ENCODE data around the gene NRP2.
A peak's percentile ranks its signal among the peaks of the same experiment; 100 is the strongest.

GRCh38 chr2:205758500-205758899 lies 76.2 kb downstream of the NRP2 start:
- TF ChIP-seq, protein P1, sequence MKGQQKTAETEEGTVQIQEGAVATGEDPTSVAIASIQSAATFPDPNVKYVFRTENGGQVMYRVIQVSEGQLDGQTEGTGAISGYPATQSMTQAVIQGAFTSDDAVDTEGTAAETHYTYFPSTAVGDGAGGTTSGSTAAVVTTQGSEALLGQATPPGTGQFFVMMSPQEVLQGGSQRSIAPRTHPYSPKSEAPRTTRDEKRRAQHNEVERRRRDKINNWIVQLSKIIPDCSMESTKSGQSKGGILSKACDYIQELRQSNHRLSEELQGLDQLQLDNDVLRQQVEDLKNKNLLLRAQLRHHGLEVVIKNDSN (IDR thresholded peaks at IDR 0.05), result no peak
- TF ChIP-seq TEAD4 (IDR thresholded peaks at IDR 0.05) (no peak), REST (IDR thresholded peaks at IDR 0.05; ENCODE audit: low read depth) (no peak), RAD21 (IDR thresholded peaks at IDR 0.05; ENCODE audit: low read depth) (no peak), YY1 (IDR thresholded peaks at IDR 0.05; ENCODE audit: low read depth) (no peak), TAF1 (IDR thresholded peaks at IDR 0.05; ENCODE audit: low read depth) (no peak), CREB1 (IDR thresholded peaks at IDR 0.05; ENCODE audit: low read depth) (no peak), EGR1 (IDR thresholded peaks at IDR 0.05) (no peak), FOXM1 (IDR thresholded peaks at IDR 0.05; ENCODE audit: borderline replicate concordance, low read depth) (no peak), NFIC (IDR thresholded peaks at IDR 0.05) (peak; percentile 75), EP300 (IDR thresholded peaks at IDR 0.05; ENCODE audit: borderline replicate concordance) (peak; percentile 40; the same call in 1 of the 2 replicates)
- TF ChIP-seq, protein P2, sequence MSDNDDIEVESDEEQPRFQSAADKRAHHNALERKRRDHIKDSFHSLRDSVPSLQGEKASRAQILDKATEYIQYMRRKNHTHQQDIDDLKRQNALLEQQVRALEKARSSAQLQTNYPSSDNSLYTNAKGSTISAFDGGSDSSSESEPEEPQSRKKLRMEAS (IDR thresholded peaks at IDR 0.05), result no peak
